Measurements from ENCODE around the gene OR13G1.
A peak's percentile ranks its signal among the peaks of the same experiment; 100 is the strongest.
"Not testable (repeated sequence)": the region's sequence is repeated elsewhere in the genome, so short reads cannot be mapped to it uniquely, and the experiment has no call there.

Gene OR13G1, protein sequence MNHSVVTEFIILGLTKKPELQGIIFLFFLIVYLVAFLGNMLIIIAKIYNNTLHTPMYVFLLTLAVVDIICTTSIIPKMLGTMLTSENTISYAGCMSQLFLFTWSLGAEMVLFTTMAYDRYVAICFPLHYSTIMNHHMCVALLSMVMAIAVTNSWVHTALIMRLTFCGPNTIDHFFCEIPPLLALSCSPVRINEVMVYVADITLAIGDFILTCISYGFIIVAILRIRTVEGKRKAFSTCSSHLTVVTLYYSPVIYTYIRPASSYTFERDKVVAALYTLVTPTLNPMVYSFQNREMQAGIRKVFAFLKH

DNA sequence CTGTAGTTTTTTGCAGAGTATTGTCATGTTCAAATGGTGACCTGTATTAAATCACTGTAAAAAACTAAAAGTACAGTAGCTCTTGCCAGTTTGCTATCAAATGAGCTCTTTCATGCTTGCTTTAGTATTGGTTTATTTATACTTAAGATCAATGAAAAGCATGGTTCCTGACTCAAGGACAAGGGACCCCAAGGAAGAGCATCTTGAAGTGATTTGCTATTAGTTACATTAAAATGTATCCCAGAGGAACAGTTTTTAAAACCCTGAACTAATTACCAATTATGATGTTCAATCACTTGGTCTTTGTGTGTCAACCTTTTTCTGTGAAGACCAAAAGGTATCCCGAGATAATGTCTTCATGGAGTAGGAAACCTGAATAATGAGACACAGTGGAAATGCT, at the start of gene OR13G1:
Gene OR13G1, minus strand, starts transcription at position 101 of the 400 bp plus-strand sequence. CDS start 6,698 bp downstream, outside the sequence.
- no peak for DNase-seq (ENCODE audit: low read depth in 4 of 4, low spot score in 1 of 4)

DNA sequence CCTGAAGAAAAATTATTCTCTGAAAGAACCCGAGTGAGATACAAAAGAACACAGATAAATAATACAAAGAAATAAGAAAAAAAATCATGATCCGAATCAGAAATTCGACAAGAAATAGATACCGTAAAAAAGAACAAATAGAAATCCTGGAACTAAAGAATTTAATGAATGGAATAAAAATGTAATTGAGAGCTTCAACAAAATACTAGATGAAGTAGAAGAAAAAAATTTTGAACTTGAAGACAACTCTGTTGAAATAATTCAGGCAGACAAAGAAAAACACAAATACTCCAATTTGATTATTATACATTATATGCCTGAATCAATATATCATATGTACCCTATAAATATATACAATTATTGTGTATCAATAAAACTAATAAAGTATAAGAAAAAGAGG, 41.7 kb upstream of the OR13G1 start:
- DNase-seq (ENCODE audit: low read depth in 4 of 4, low spot score in 1 of 4) = no peak

DNA sequence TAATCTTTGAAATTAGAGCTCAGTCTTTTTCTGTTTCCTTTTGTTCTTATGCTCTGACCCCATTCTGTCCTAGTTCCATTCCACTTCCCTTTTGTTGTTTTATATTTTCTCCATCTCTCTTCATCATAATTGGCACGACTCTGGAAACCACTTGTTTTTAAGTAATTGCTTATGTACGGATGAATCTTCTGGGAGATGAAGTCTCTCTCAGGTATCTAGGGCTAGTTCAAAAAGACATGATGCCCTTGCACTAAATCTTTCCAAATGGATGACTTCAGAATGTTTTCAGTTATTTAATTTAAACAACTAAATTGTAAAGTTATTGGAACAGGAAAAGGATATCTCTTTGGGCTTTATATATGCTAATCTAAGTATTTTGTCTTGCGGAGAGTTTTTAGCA, 37.0 kb upstream of the OR13G1 start, which contains the start of gene OR6F1:
Gene OR6F1, minus strand, starts transcription at position 101 of the 400 bp plus-strand sequence. CDS start 3,891 bp downstream, outside the sequence.
- DNase-seq (ENCODE audit: low read depth in 4 of 4, low spot score in 1 of 4) = no peak

DNA sequence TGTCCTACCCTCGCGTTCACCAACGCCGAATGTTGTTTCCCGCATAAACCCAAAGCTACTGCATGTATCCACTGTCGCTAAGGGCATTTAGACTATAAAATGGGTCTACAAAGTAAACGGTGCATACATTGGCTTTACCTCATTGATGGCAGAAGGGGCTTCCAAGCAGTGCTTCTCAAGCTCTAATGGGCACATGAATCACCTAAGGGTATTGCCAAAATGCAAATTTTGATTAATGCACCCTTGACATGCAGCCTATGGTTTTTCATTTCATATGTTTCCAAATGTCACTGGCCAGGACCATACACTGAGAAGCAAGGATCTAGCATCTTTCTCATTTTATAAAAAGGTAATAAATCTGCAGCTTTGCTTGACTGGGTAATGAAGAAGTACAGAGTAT, 34.2 kb upstream of the OR13G1 start:
- no peak for DNase-seq (ENCODE audit: low read depth in 4 of 4, low spot score in 1 of 4)

DNA sequence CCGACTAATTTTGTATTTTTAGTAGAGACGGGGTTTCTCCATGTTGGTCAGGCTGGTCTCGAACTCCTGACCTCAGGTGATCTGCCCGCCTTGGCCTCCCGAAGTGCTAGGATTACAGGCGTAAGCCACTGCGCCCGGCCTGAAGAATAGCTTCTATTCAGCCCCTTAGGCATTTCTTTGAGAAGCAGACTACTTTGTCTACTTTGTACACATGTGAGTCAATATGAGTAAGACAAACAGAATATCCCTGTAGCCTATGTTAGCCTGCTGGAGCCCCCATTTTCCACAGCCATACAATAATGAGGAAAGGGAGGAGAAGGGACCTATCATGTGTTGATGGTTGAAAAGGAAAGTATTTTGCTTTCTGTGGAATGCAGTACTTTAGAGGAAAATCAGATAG, 31.1 kb upstream of the OR13G1 start:
- not testable (repeated sequence) for DNase-seq (ENCODE audit: low read depth in 4 of 4, low spot score in 1 of 4)

DNA sequence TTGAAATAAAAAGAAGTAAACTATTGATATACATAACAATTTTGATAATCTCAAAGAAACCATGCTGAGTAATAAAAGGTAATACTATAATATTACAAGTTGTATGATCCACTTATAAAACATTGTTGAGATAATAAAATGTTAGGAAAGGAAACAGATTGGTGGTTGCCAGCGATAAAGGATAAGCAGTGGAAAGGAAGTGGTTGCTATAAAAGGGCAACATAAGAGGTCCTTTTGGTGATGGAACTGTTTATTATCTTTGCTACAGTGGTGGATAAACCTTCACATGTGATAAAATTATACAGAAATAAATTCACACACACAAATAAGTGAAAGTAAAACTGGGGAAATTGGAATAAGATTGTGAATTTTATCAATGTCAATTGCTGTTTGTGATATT, 21.8 kb upstream of the OR13G1 start:
- no peak for DNase-seq (ENCODE audit: low read depth in 4 of 4, low spot score in 1 of 4)

DNA sequence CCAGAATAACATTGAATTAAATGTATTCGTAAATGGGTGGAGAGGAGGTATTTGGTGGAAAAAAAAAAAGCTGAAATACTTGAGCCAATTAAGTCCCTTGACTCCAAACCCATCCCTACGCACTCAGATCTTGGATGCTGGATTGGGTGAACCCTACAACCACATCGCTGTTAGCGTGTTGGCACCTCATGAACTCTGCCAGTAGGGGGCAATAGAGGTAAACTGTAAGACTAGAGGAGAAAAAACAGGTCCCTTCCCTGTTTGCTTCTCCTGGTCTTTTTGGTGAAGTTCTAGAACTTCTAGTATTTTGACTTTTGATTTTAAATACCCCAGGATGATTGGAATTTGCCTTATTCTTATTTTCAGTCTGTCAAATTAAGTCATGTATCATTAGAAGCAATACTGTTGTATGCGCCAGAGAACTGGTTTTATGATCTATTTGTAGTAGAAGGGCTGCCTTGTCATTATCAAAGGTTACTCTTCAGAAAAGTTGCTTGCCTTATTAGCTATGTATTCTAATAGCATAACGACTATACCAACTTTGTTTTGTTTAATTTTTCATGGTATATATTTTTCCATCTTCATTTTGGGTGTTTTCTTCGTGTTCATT, 1.9 kb upstream of the OR13G1 start:
- peak in 3 of 4 experiments; percentile 6 to 14 (median 12) for DNase-seq (ENCODE audit: low read depth in 4 of 4, low spot score in 1 of 4)

DNA sequence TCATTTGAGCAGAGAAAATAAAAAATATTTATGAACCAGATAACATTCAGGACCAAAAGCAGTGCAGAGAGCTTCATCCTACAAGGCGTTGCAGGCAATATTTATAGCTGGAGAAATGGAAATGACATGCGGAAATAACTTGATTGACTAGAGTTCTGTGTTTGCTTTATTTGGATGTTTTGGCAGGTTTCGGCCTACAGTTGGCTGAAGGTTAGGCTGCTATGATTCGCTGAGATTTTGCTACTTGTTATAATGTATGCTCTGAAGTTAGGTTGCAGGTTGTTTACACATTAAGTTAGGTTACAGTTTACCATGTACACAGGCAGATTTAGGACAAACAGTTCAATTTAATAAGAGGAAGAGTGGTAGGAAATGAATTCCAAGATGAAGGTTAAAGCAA, 632 bp upstream of the OR13G1 start:
- DNase-seq (ENCODE audit: low read depth in 4 of 4, low spot score in 1 of 4) = no peak

DNA sequence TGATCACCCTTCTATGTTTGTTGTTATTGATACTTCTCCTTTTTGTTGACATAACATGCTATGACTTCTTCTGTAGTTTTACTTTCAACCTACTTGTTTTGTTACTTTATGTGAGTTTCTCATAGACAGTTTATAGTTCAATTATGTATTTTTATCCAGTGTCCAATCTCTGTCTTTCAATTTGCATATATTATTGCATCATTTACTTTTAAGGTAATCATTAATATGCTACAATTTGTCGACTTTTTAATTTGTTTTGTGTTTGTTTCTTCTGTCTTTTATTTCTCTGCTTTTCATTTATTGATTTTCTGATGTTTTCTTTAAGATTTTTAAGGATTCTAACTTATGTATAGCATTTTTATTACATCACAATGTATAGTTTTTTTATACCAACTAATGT, 10.3 kb downstream of the OR13G1 start:
- DNase-seq (ENCODE audit: low read depth in 4 of 4, low spot score in 1 of 4) = no peak

DNA sequence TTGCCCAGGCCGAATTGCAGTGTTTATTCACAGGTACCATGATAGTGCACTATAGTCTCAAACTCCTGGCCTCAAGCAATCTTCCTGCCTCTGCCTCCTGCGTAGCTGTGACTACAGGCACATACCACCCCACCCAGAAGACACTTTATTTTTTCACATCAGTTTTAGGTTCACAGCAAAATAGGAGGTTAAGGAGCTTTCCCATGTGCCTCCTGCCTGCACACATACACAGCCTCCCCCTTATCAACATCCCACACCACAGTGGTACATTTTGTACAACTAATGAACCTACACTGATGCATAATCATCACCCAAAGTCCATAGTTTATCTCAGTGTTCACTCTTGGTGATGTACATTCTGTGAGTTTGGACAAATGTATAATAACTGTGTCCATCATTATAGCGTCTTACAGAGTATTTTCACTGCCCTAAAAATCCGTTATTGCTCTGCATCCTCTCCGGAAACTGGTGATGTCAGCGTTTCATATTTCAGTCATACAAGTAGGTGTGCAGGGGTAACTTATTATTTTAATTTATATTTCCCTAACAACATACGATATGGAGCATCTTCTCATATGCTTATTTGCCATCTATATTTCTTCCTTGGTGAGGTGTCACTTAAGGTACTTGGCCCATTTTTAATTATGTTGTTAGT, 23.2 kb downstream of the OR13G1 start:
- no peak for DNase-seq (ENCODE audit: low read depth in 4 of 4, low spot score in 1 of 4)

DNA sequence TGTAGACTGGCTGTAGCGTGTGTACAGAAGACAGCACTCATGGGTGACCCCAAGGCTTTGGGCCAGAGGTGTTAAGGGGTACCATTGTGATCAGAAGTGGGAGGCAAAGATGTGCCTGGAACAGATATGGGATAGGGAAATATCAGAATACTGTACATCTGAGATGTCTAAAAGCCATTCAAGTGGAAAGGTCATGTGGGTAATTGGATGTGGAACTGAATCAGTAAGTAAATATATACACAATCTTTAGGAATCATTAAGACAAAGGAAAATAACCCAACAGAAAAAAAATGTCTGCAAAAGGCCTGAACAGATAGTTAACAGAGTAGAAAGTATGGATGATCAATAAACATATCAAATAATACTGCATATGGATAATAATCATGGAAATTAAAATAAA, 26.5 kb downstream of the OR13G1 start:
- DNase-seq (ENCODE audit: low read depth in 4 of 4, low spot score in 1 of 4) = no peak

DNA sequence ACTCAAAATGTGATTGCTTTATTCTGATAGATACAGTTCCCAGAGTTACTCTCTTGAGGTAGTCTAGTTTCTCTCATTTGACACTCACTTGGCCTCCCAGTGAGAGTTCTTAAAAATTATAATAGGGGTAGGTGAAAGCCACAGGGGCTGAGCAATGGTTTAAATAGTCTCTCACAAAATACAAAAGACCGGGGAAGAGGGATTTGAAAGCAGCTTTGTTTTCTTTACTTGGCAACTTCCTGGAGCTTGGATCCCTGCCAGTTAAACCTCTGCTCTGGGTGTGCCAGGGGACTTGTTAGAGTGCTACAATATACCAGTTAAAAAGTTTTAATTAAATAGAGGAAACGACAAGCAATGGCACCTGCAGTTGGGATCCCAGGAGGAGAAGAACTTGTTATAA, 31.7 kb downstream of the OR13G1 start:
- no peak for DNase-seq (ENCODE audit: low read depth in 4 of 4, low spot score in 1 of 4)

DNA sequence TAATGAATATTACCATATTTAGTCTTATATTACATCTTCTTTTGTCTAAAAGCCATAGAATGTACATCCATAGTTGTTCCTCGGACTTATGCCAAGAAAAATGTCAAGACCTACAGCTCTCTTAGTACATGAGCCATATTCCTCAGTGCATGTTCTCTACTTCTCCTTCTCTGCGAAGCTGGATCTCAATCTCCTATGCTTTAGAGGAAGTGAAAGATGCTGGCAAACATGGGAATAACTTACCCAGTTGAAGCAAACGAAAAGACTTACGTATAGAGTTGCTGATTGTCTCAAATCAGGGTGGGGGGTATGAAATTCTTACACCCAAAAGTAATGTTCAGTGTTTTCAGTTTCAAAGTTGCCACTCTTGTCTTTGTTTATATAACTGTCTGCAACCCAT, 32.7 kb downstream of the OR13G1 start:
- no peak for DNase-seq (ENCODE audit: low read depth in 4 of 4, low spot score in 1 of 4)

DNA sequence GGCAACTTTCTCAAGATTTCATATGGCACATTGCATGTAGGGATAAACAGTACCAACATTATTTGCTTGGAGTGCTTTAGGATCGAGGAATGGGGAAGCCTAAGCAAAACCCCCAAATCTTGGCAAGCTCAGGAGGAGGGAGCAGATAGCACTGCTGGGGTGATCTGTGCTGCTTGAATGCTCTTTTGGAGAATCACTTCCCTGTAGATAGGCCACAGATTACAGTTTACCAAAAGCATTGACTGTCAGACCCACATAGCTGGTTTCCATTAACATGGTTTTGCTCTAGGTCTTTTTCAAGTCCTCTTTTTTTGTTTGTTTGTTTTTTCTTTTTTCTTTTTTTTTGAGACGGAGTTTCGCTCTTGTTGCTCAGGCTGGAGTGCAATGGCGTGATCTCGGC, 36.8 kb downstream of the OR13G1 start:
- no peak for DNase-seq (ENCODE audit: low read depth in 4 of 4, low spot score in 1 of 4)

DNA sequence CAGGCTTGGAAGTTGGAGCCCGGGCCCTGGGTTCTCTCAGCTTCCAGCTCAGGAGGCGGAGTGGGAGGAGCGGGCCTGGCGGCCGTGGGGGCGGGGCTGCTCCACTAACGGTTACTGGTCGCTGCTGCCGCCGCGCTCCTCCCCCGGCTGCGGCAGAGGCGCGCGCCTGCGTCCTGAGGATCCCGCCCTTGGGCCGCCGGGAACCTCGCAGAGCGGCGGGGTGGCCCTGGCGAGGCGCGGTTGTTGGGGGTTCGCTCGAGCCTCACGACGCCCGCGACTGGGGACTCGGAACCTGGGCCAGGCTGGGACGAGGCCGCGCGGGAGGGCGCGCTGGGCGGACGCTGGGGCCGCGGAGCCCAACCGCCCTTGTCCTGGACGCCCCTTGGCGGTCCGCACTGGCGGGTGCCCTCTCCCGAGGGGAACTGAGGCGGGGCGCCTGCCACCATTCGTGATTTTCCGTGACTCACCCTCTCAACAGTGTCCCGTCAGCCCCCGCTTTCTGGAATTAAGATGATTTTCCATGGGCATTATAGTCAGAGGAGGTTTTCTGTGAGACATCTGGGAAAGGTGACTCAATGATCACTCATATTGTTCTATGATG, 40.1 kb downstream of the OR13G1 start:
- DNase-seq (ENCODE audit: low read depth in 4 of 4, low spot score in 1 of 4) = peak in 3 of 4 experiments; percentile 7 to 47 (median 25)

DNA sequence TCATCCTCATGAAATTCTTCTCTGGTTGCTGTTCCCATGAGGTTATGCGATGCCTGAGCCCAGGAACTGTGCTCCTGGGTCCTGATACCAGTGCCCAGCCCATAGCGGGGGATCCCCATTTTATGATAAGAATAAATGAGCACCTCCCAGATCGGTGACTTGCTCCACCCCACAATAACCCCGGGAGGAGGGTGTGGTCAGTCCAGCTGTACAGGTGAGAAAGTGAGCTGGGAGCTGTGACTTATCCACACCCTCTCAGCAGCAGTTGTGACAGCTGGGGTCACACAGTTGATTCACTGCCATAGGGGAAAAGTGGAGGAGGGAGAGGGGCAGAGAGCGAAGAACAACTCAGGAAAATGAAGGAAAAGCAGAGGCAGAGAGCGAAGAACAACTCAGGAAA, 40.8 kb downstream of the OR13G1 start:
- no peak for DNase-seq (ENCODE audit: low read depth in 4 of 4, low spot score in 1 of 4)

DNA sequence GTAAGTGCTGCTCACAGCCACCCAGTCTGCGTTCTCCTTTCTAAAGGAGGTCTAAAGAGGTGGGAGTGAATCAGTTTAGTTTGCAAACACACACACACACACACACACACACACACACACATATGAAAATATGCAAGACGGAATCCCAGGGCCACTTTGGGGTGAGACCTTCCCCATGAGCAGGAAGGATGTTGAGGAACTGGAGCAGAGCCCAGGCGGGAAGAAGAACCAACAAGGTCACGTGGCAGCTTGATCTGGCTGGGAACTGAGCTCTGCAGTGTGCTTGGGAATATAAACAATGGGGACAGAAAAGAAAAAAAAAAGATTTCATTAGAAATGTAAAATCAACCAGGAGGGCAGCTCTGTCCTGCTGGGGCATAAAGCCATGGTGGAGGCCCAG, 41.5 kb downstream of the OR13G1 start:
- no peak for DNase-seq (ENCODE audit: low read depth in 4 of 4, low spot score in 1 of 4)

DNA sequence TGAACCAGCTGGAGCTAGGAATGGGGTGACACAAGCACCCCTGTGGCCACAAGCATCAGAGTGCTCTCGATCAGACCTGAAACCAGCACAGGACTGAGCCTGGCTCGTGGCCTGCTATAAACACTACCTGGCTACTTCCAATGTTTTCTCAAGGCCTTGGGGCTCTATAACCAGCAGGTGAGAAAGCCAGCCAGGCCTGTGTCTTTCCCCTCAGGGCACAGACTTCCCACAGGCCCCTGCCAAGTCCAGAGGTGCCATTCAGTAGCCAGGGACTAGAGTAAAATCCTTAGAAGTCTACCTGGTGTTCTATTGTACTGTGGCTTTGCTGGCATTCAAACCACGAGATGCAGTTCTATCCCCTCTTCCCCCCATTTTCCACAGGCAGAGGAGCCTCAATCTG, 51.6 kb downstream of the OR13G1 start:
- no peak for DNase-seq (ENCODE audit: low read depth in 4 of 4, low spot score in 1 of 4)
